CD4-positive, alpha-beta T cell treated with Interferon alpha-2 for 1 hour (primary cell): ENCODE data around the gene RBM38.

Experiments
- DNase-seq, 2 donors: peaks; one replicate each; pipeline ENCODE4 v3.0.0-alpha.2; 2020 to 2022

RBM38 gene

GRCh38 chr20:57456116-57456515 lies 64.9 kb downstream of the RBM38 start:
- no peak for DNase-seq

GRCh38 chr20:57457243-57458095 lies 66.3 kb downstream of the RBM38 start:
- no peak for DNase-seq

GRCh38 chr20:57458400-57459160 lies 67.4 kb downstream of the RBM38 start:
- no peak for DNase-seq
